ENCODE data around the gene C3orf20. TPM values are rescaled to one million over a fixed set of nuclear protein-coding genes. Genes with fewer than 3 reads are reported as not detected.

Gene C3orf20
- total and polyA plus RNA-seq, 2 of the 13 experiments (the other 11 are each of a cell fraction or from before 2014, with no cell fraction given) = 0.03 to 0.04 TPM

DNA sequence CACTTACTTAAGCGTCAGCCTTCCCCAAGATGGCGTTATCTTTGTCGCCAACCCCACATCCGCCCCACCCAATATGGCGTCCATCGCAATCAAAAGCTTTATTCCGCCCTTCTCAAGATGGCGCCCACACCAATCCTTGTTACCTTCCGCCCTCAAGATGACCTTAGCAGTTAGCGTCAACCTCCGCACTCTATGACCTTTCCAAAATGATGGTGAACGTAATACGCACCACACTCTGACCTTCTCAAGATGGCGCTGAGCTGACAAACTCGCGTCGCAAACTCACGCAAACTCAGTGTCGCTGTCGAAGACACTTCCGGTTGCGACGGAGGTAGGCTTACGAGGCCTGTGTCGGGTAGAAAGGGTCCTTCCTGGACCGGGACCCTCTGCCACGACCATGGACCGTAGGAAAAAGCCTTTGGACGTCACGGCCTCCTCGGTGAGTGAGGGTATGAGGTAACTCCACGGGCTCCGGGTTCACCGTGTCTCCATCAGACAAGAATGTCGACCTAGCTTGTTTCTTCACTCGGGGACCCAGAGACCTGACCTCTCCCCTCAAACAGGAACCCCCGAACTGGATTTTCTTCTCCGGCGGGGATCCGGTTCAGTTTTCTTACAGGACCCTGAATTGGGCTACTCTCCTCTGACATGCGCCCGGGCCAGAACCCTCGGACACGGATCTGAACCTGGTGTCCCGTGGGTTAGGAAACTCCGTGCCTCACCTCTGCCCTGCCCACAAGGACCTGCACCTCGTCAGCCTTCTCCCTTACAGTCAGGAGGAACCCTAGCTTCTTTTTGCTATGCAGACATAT, 23.3 kb upstream of the C3orf20 start, which contains the start of gene CCDC174 (continued):
- TF ChIP-seq, protein P1, sequence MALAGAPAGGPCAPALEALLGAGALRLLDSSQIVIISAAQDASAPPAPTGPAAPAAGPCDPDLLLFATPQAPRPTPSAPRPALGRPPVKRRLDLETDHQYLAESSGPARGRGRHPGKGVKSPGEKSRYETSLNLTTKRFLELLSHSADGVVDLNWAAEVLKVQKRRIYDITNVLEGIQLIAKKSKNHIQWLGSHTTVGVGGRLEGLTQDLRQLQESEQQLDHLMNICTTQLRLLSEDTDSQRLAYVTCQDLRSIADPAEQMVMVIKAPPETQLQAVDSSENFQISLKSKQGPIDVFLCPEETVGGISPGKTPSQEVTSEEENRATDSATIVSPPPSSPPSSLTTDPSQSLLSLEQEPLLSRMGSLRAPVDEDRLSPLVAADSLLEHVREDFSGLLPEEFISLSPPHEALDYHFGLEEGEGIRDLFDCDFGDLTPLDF (CRISPR knock-in tag; IDR thresholded peaks at IDR 0.05) = no peak
- TF ChIP-seq XBP1 (CRISPR knock-in tag; IDR thresholded peaks at IDR 0.05) (0 out of 2 replicates have a peak, but pooled peaks have one; percentile 45), ZNF775 (CRISPR knock-in tag; IDR thresholded peaks at IDR 0.05; ENCODE audit: borderline replicate concordance) (no peak), SMAD9 (CRISPR knock-in tag; IDR thresholded peaks at IDR 0.05) (0 out of 2 replicates have a peak, but pooled peaks have one; percentile 77), ZNF205 (CRISPR knock-in tag; IDR thresholded peaks at IDR 0.05) (peak; percentile 85), ZNF484 (CRISPR knock-in tag; IDR thresholded peaks at IDR 0.05; ENCODE audit: borderline replicate concordance, low read depth) (no peak), SOX13 (IDR thresholded peaks at IDR 0.05) (no peak), SOX13 (CRISPR knock-in tag; conservative IDR thresholded peaks at IDR 0.05 in 1 of 2, IDR thresholded peaks at IDR 0.05 in 1 of 2) (peak in 1 of 2 experiments; percentile 45; a peak in 2 of 4 replicates), ZNF101 (CRISPR knock-in tag; IDR thresholded peaks at IDR 0.05; ENCODE audit: borderline replicate concordance, low read depth) (0 out of 2 replicates have a peak, but pooled peaks have one; percentile 35), ZNF644 (CRISPR knock-in tag; IDR thresholded peaks at IDR 0.05; ENCODE audit: low read depth) (peak; percentile 83), ZNF761 (CRISPR knock-in tag; conservative IDR thresholded peaks at IDR 0.05) (peak; percentile 52; the same call in 1 of the 2 replicates), HOXA3 (CRISPR knock-in tag; IDR thresholded peaks at IDR 0.05) (peak; percentile 100), THAP11 (CRISPR knock-in tag; IDR thresholded peaks at IDR 0.05) (peak; percentile 96), SRSF4 (IDR thresholded peaks at IDR 0.05; ENCODE audit: low read depth, low read length, poor library complexity, severe bottlenecking) (no peak), SUZ12 (IDR thresholded peaks at IDR 0.05; ENCODE audit: low read depth, low read length) (no peak), ZNF777 (CRISPR knock-in tag; IDR thresholded peaks at IDR 0.05) (no peak), ZKSCAN1 (IDR thresholded peaks at IDR 0.05; ENCODE audit: low read length) (no peak), TBL1XR1 (IDR thresholded peaks at IDR 0.05; ENCODE audit: borderline replicate concordance, low read length, partially characterized antibody) (no peak), ZNF350 (CRISPR knock-in tag; IDR thresholded peaks at IDR 0.05; ENCODE audit: borderline replicate concordance, low read depth) (peak; percentile 95), PHF8 (CRISPR knock-in tag; IDR thresholded peaks at IDR 0.05) (peak; percentile 99), SETDB1 (CRISPR knock-in tag; IDR thresholded peaks at IDR 0.05; ENCODE audit: borderline replicate concordance) (no peak), HOXA9 (CRISPR knock-in tag; IDR thresholded peaks at IDR 0.05; ENCODE audit: borderline replicate concordance) (no peak), NCOA1 (CRISPR knock-in tag; IDR thresholded peaks at IDR 0.05) (0 out of 2 replicates have a peak, but pooled peaks have one; percentile 36), ZSCAN30 (CRISPR knock-in tag; IDR thresholded peaks at IDR 0.05) (no peak), ZBTB3 (CRISPR knock-in tag; IDR thresholded peaks at IDR 0.05; ENCODE audit: borderline replicate concordance, low read depth) (no peak; the same call in 1 of the 2 replicates), ZC3H13 (CRISPR knock-in tag; IDR thresholded peaks at IDR 0.05) (0 out of 2 replicates have a peak, but pooled peaks have one; percentile 39)
- TF ChIP-seq, protein P2, sequence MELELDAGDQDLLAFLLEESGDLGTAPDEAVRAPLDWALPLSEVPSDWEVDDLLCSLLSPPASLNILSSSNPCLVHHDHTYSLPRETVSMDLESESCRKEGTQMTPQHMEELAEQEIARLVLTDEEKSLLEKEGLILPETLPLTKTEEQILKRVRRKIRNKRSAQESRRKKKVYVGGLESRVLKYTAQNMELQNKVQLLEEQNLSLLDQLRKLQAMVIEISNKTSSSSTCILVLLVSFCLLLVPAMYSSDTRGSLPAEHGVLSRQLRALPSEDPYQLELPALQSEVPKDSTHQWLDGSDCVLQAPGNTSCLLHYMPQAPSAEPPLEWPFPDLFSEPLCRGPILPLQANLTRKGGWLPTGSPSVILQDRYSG (CRISPR knock-in tag; IDR thresholded peaks at IDR 0.05) = 0 out of 2 replicates have a peak, but pooled peaks have one; percentile 27
- TF ChIP-seq, protein P3, sequence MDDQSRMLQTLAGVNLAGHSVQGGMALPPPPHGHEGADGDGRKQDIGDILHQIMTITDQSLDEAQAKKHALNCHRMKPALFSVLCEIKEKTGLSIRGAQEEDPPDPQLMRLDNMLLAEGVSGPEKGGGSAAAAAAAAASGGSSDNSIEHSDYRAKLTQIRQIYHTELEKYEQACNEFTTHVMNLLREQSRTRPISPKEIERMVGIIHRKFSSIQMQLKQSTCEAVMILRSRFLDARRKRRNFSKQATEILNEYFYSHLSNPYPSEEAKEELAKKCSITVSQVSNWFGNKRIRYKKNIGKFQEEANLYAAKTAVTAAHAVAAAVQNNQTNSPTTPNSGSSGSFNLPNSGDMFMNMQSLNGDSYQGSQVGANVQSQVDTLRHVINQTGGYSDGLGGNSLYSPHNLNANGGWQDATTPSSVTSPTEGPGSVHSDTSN (CRISPR knock-in tag; IDR thresholded peaks at IDR 0.05; ENCODE audit: borderline replicate concordance) = no peak

Data from HepG2 (cell line).